Superior temporal gyrus (tissue), 1 donor: ENCODE results near the gene TNFRSF11A.

Experiments
- DNase-seq: peaks from one replicate; pipeline ENCODE4 v3.0.0-alpha.2; 2016; ENCODE audit errors: extremely low spot score

TNFRSF11A gene

DNA sequence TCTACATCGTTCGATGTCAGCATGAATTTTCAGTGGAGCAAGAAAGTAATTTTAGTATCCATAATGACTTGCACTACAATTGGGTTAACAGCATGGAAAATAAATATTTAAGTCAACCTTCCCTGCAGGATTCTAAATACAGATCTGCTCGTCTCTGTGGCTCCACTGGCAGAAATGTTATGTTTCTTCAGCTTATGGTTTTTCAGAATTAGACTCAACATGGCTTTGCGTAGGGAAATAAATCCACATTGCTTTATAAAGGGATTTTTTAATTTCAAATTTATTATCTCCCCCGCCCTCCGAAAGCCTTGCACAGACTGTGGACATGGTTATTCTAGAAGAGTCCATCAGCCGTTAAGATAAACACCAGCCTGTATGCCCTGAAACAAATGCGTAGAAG, 18.2 kb downstream of the TNFRSF11A start:
- DNase-seq, result no peak

DNA sequence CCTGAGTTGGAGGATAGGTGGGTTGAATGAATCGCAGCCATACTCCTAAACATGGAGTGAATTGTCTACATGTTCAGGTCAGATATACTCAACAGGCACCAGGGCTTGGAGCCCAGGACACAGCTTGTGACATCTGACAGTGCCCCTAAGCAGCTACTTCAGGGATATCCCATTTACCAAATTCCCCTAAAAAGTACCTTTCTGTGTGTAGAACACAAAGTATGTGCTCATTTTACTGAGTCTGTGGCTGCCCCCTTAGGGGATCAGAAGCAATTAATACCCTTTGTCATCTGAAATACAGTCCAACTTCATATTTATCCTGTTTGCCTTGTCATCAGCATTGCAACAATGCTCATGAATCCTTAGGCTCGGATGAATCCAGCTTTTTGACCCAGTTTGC, 20.8 kb downstream of the TNFRSF11A start:
- DNase-seq, result no peak

DNA sequence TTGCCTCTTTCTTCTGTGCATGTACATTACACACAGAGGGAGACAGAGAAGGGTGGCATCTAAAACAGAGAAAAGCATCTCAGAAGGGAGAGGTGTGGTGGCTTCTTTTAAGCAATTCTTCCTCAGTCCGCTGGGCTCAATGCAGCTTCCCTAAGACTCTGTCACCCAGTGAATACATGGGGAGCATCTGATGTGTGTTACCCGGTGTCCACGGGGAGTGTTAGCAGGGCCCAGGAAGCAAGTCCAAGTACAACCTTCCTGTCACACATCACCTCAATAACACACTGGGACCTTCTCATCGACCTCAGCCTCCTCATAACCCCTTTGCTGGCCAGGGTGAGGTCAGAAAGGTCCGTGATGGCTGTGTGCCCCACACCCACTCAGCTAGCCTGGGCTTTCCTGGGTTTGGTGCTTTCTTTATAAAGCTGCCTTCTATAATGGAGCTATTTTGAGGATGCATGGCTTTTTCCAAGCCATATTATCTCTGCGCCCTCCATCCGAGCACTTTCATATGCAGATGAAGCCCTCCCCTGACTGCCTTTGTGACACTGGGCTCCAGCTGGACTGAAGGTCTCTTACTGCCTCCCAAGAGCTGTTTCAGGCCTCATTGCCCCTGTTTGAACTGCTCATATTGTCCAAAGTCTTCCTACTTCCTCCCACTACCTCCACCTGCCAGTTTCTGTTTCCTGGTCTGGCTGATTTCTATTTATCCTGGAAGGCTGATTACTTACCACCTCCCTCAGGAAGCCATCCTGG, 21.4 kb downstream of the TNFRSF11A start:
- DNase-seq, result no peak

DNA sequence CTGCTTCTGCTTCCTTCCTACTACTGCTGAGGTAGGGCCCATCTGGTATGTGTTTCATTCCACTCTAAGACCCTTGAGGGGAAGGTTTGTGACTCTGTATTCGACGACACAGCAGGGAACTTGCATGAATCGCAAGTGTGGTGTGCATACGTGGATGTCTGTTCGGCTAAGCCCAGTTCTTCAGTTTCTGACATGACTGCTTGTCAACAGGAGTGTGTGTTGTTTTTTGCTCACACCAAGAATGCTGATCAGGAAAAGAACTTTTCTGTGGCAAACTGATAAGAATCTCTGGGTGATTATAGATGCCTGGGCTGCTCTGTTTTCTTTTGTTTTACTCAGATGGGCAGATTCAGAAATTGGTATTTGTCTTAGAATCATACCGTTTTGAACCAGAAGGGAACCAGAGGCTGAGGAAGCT, 22.0 kb downstream of the TNFRSF11A start:
- no peak for DNase-seq

DNA sequence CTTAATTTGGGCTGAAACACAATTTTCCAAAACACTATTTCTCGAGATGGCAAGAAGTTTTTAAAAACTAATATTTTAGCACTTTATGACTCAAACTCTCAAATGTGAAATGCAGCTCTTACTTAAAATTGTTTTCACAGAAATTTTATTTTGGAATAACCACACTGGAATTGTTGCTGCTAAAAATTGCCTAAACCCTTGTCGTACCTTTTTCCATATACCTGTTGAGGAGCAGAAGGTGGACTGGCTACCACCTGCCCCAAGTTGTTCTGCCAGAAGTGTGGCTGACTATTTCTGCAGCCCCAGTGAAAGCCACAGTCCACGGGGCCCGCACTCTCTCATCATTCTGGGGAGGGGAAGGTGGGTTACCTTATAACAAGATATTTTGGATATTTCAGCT, 23.4 kb downstream of the TNFRSF11A start:
- DNase-seq, result no peak

DNA sequence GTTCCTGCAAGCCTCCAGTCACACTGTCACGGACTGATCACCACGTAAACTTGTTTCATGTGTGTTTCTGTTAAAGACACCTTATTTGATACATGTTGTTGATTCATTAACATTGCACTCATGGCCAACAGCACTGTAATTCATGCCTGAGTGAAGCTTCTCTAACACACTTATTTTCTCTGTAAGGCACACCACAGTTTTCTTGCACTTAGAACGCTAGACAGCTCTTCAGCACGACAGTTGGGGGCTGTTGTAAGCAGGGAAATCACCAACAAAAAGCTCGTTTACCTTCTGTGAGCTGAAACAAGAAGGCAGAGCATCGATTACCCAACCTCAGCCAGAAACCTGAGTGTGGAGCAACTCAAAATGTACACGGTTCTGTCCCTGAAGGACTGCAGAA, 28.1 kb downstream of the TNFRSF11A start:
- DNase-seq, result no peak

DNA sequence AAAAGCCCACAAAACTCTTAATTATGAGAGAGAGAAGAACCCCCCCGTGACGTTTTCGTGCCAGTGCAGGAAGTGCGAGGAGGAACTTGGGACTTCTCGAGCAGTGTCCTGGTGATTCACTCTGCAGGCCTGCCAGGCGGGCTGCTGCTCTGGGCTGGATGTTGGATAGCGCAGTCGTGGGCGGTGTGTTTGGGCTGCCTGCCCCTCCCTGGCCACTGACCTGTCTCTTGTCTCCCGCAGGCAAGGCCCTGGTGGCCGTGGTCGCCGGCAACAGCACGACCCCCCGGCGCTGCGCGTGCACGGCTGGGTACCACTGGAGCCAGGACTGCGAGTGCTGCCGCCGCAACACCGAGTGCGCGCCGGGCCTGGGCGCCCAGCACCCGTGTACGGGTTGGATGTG, 29.0 kb downstream of the TNFRSF11A start:
- DNase-seq, result no peak

DNA sequence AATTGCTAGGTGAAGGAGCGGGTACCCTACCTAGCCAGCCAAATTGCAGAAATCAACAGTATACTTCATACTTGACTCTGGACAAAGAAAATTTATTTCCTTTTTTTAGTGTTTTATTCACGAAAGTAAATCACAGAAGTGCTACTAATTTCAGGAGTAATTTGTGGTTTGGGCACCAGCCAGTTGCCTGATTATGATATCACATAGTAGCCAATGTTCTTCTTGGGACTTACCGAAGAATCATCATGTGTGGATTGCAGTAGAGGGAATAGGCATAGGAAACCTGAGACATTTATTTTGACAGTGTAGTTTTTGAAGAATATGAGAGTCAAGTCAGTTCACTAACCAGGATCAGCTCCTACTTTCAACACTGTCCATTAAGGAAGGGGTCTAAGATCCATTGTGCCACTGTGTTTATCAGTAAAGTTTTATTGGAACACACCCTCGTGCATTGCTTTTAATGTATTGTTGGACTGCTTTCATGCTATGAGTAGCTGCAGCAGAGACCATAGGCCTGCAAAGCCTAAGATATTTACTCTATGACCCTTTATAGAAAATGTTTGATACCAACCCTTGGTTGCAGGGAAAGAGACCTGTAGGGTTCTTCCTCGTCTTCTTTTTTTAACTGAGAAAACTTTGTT, 32.1 kb downstream of the TNFRSF11A start:
- DNase-seq, result no peak

DNA sequence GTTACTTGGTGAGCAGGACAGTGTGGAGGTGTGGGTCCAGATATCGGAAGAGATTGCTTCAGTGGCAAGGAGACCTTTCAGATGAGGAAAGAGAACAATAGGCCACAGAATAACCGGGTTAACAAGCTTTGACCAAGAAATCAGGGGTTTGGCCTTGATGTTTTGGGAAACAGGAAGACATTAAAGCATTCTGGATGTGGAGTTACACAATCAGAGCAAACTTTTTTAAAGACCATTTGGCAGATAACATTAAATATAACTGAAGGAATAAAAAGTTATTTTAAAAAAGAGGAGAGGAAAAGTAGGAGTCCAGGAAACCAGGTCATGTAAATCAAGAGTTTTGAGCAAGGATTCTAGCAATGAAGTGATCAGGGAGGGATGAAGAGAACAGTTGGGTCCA, 35.7 kb downstream of the TNFRSF11A start:
- DNase-seq, result no peak

DNA sequence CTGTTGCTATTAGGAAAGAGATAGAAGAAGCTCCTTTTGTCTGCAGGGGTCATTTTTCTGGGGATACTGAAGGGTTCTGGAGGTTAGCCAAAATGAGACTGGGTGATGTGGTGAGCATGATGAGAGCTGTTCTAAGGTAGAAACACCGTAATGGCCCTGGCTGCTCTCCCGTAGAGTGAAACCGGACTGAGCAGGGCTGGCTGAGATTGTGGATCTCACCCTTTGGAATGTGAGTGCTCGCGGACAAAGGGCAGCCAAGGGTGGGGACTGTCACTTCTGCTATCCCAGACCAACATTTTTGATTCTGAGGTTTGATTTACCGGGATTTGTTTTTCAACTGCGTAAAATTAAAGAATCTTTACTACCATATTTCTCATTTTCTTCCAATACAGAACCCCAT, 36.2 kb downstream of the TNFRSF11A start:
- DNase-seq, result no peak

DNA sequence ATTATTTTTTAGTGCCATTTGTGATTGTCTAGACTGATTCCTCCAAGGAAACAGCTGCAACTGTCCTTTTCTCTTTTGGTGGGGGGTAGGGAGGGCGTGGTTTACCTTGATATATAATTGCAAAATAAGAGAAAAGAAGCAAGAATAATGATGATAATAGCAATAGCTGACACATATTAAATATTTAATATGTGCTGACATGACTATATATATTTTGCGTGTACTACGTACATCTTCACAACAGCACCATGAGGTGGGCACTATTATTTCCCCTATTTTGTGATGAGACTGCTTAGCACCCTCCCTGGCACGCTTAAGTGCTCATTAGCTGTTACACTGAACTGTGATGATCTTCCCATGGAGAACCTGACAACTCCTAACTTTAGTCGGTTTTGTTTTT, 39.4 kb downstream of the TNFRSF11A start:
- DNase-seq, result no peak

DNA sequence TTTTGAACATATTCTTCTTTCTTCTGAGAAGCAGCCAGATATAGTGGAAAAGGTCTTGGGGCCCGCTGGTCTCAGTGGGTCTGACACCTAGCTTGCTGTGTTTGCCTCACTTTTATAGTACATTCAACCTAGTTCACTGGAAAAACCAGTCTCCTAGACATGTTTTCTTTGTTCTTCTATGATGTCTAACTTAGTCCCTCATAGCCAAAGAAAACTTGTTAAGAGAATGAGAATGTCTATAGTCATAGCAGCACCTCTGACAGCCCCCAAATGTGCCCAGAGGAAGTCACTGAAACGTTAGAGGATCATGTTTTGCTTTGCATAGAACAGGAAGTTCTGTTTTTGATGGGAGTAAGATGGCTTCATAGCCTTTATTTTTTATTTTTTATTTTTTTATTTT, 40.3 kb downstream of the TNFRSF11A start:
- no peak for DNase-seq

DNA sequence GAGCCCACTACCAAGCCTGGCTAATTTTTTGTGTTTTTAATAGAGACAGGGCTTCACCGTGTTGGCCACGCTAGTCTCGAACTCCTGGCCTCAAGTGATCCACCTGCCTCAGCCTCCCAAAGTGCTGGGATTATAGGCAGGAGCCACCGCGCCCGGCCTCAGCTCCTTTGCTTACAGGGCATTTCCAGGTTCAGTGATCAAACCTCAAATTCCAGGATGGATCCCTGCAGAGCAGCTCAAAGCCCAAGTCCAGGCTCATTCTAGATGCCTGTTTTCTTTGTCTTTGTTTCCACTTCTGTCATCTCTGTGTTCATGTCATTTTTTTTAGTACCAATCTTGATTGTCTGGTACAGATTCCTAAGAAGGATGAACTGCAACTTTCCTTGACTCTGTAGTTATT, 41.9 kb downstream of the TNFRSF11A start:
- no peak for DNase-seq

DNA sequence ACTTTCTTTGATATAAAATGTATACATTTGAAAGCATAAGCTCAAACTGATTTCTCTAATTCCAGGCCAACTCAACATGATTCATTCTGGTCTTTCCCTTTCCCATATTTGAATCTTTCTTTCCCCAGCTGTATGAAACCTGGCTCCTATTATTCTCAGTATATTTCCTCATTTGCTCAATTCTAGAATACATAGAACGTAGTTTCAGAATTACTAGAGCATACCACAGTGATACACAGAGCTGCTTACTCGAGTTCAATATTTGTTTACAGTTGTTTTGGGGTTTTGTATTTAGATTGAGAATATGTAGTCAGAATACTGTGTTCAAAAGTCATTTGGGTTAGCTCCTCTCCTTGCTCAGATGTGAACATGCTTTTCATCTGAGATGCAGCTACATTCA, 43.0 kb downstream of the TNFRSF11A start:
- no peak for DNase-seq

DNA sequence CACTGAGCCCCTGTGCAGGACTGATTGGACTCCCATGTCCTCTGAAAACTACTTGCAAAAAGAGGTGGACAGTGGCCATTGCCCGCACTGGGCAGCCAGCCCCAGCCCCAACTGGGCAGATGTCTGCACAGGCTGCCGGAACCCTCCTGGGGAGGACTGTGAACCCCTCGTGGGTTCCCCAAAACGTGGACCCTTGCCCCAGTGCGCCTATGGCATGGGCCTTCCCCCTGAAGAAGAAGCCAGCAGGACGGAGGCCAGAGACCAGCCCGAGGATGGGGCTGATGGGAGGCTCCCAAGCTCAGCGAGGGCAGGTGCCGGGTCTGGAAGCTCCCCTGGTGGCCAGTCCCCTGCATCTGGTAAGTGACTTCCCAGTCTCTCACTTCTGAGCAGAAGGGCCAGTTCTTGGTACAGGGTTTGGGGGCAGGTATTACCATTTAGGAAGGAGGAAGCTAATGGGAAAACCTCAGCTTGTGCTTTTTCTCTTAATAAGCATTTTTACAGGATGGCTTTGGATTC, 44.1 kb downstream of the TNFRSF11A start:
- DNase-seq, result no peak

DNA sequence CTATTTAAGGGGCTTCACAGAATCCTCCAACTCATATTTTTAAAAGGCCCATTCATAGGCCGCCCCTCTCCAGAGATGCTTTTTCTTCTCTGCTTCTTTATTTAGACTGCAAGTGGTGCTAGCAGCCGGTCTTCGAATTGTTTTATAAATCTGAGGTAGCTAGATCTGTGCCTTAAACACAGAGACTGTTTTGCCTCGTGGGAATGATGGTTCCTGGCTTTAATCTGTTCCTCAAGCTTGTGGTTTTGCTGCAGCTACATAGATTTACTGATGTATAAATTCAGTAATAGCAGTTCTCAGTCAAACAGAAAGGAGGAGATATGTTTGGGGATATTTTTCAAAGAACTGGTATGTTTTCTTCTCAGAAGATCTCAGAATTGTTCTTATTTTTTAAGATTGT, 45.3 kb downstream of the TNFRSF11A start:
- DNase-seq, result no peak

DNA sequence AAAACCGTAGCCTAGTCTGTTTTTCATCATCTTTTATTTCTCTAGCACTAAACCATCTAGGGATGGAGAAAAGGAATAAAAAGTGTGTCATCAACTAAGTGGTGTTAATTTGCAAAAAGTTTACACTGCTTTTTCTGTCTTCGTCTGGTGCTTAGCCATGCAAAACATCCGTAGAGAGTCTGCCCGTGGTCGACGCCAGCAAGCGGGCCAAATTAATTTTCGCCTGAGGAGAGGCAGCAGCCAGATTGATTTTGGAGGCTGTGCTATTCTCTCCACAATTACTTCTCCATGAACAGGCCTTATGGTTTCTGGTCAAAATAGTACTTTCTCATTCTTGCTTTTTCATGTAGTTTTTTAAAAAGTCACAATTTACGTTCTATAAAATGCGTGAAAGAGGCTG, 46.3 kb downstream of the TNFRSF11A start:
- DNase-seq, result no peak

DNA sequence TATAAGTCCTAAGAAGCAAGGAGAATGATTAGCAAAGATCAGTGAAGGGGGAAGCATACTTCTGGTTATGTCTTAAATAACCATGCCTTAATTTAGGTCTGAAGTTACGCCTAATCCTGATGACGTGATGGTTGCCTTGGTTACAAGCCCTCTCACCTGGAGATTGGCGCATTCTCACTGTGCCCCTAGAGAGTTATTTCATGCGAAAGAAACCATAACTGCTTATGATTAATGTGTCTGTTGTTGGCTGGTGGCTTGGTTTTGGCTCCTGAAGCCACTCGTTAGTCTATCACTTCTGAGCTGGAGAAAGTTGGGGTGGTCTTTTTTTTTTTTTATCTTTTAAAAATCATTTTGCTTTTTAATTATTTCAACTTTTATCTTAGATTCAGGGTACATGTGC, 47.0 kb downstream of the TNFRSF11A start:
- no peak for DNase-seq

DNA sequence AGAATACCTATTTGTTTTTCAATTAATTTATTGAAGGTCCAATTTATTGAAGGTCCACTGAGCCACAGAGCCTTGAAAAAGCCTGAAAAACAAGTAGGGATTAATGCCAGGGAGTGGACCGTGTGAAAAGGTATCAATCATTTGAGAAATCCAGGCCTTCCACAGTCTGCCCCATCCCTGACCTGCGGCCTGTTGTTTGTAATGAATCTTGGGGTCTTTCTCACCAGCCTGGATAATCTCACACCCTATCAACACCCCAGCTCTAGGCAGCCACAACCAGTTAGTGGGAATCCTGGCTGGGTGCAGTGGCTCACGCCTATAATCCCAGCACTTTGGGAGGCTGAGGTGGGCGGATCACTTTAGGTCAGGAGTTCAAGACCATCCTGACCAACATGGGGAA, 47.8 kb downstream of the TNFRSF11A start:
- DNase-seq, result no peak

DNA sequence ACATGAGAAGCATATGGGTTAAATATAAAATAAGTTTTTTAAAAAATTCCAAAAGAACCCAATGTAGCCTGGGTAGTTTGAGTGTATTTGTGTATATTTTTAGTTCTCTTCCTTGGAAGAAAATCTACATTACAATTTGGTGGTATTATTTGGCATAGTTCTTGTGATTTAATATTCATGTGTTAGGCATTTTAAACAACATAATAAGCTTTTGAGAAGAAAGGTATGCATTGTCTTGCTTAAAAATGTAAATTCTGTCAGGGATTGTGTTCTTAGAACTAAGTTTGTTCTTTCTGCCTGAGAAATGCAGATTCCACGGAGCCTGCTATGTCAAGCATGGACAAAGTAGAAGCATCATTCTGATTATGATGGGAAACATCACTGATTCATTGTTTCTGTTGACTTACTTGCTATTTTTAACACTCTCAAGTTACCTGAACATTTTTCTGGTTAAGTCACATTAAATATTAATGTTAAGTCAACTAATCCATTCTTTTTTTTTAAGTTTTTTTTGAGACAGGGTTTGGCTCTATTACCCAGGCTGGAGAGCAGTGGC, 49.4 kb downstream of the TNFRSF11A start:
- no peak for DNase-seq

DNA sequence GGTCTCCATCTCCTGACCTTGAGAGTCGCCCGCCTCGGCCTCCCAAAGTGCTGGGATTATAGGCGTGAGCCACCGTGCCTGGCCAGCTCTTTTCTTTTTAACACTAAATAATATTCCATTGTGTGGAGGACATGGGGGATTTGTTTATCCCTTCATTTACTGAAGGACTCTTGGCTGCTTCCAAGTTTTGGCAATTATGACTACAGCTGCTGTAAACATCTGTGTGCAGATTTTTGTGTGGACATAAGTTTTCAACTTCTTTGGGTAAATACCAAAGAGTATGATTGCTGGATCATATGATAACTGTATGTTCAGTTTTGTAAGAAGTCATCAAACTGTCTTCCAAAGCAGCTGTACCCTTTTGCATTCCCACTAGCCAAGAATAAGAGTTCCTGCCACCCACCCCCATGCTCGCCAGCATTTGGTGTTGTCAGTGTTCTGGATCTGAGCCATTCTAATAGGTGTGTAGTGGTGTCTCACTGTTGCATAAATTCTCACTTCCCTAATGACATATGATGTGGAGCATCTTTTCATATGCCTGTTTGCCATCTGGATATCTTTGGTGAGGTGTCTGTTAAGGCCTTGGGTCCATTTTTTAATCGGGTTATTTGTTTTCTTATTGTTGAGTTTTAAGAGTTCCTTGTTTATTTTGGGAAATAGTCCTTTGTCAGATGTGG, 52.2 kb downstream of the TNFRSF11A start:
- no peak for DNase-seq

DNA sequence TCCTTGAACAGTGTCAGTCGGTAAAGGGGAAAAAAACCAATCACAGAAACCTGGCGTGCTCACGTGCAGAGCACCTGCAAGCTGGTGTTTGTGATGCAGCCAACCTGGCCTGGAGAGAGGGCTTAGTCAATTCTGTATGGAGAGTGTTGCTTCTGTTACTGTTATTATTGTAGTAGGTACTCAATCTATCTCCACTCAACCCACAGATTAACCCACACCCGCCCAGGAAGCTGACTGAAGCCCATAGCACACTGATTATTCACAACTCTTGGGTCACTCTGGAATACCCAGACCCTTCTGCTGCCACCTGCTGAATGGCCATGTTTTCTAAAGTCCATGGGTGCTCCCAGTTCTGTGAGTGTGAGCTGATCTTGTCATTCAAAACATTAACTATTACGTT, 53.9 kb downstream of the TNFRSF11A start:
- no peak for DNase-seq

DNA sequence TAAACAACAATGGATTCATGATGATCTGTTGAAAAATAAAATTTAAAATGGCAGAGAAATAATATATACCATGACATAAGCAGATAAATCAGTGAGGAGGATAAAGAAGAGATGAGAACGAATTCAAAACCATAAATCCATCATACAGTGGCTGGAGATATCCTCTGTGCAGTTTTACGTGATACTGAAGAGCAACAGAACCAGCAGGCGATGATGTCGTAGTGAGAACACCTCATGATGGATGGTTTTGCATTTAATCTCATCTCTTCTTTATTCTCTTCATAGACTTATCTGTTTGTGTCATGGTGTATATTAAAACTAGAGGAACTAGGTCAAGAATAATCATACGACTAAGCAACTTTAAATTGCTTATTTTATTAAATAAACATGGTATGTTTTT, 56.3 kb downstream of the TNFRSF11A start:
- no peak for DNase-seq
